Measurements from ENCODE around the gene EPB41L4B.
A peak's percentile ranks its signal among the peaks of the same experiment; 100 is the strongest.
"Not testable (repeated sequence)": the region's sequence is repeated elsewhere in the genome, so short reads cannot be mapped to it uniquely, and the experiment has no call there.

The EPB41L4B gene

DNA sequence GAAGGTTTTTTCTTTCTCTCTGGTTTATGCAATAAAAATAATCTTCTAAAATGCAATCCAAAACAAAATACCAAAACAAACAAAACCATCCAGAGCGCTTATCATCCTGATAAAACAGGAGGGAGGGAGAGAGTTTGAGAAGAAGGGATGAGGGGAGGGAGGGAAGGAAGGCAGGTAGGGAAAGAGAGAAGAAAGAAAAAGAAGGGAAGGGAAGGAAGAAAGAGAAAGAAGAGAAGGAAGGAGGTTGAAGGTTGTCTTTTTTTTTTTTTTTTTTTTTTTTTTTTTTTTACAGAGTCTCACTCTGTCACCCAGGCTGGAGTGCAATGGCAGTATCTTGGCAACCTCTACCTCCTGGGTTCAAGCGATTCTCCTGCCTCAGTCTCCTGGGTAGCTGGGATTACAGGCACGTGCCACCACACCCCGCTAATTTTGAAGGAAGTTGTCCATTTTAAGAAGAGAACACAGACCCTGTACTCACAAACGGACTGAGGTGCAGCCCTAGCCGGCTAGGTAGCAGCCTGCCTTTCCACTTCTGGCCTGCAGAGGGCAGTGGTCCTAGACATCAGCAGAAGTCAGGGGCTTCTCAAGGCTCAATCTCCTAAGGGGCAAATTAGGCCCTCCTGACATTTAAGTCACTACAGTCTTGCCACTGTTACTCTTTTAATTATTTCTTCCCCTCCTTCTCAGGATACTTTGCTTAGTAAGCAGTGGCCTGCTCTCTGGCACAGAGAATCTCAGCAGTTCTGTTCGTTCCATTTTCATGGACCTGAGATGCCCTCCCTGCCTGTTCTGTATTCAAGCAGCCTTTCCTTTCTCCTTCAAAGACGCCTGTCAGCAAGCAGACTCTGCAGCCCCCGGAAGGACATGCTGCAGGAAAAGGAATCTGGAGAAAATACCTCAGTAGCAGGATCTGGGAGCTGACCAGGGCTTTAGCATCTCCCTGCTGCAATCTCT, 76.4 kb downstream of the EPB41L4B start:
- peak; percentile 44 for DNase-seq (ENCODE audit: low read depth)

DNA sequence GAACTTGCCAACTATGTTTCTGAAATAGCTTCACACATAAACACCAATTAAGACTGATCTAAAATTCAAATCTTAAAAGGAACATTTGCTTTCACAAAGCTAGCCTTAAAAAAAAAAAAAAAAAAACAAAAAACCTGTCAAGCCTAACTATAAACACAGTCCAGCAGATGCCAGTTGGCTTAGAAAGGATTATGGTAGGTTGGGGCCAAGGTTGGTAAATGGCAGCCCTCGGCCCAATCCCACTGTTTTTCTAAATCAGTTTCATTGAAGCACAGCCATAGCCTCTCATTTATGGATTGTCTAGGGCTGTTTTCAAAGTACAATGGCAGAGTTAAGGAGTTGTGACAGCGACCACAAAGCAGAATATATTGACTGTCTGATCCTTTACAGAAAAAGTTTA, 78.1 kb downstream of the EPB41L4B start:
- no peak for DNase-seq (ENCODE audit: low read depth)

DNA sequence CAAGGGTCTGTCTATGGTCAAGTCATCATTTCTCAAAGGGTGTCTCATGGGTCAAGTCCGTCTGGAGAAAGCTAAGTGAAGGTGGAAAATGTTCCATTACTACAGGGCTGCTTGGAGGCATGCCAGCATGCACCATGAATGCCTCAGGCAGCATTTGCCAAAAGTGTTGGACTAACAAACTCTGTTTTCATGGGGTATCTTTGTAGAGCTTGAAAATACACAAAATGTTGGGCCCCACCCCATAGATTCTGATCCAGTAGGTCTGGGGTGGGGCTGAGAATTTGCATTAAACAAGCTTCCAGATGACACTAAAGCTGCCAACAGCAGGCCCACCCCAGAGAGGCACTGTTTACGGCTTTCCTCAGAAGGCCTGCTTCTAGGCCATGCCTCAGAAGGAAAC, 78.8 kb downstream of the EPB41L4B start:
- no peak for DNase-seq (ENCODE audit: low read depth)

DNA sequence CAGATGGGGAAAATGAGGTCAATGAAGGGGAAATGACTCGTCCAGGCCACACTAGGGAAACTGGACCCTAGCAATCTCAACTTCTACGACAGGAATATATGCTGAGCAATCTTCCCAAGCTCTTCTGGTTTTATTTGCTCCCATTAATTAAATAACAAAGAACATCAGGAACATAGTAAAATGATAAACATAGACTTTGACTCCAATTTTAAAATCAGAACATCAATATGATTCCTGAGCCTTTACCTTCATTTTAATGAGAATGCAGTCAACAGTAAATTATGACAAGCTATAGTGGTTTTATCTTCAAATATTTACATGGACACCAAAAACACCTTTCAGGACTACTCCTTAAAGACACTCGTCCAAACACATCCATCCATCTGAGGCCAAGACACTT, 79.7 kb downstream of the EPB41L4B start:
- no peak for DNase-seq (ENCODE audit: low read depth)

DNA sequence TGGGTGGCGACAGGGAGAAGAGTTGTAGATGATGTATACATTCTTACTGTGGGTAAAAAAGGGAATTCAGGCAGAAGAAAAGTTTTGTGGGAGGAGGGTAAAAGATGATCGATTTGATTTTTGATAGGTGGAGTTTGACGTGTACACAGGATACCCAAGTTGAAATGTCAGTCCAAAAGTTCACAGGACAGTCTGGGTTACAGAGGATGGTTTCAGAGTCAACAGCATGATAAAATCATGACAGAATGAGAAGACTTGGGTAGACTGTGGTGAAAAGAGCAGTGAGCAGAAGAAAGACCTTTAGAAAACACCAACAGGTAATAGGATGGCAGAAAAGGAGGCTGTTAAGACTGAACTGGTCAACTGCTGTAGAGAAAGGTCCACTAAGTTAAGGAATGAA, 81.6 kb downstream of the EPB41L4B start:
- no peak for DNase-seq (ENCODE audit: low read depth)

DNA sequence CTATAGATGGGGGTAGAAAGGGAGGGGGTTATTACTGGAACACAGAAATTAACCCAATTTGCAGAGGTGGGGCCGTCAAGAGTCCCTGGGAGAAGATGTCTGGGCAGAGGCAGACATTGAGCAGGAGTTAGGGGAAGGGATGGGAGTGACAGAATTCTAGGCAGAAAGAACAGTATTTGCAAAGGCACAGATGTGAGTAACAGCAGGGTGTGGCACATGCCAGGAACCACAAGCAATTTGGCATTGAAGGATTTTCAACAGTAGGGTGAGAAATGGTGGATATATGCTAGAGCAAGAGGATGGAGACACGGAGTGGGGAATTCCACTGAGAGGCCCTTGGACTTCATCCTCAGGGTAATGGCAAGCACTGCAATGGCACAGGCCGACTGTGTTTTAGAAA, 82.2 kb downstream of the EPB41L4B start:
- DNase-seq (ENCODE audit: low read depth) = no peak

DNA sequence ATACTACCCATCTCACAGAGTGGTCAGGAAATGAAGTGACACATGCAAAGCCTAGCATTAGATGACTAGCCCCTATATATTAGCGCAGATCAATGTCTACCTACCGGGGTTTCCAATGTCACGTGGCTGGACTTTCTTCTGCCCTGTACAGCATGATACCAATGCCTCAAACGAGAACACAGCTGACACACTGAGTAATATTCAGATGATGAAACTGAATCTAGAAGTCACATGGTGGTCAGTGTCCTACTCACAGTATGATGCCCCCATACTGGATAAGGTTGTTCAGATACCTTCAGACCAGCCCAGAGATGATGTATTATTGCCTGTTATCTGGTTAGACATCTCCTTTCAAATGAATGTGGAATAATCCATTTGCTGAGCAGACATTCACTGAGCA, 82.7 kb downstream of the EPB41L4B start:
- no peak for DNase-seq (ENCODE audit: low read depth)

DNA sequence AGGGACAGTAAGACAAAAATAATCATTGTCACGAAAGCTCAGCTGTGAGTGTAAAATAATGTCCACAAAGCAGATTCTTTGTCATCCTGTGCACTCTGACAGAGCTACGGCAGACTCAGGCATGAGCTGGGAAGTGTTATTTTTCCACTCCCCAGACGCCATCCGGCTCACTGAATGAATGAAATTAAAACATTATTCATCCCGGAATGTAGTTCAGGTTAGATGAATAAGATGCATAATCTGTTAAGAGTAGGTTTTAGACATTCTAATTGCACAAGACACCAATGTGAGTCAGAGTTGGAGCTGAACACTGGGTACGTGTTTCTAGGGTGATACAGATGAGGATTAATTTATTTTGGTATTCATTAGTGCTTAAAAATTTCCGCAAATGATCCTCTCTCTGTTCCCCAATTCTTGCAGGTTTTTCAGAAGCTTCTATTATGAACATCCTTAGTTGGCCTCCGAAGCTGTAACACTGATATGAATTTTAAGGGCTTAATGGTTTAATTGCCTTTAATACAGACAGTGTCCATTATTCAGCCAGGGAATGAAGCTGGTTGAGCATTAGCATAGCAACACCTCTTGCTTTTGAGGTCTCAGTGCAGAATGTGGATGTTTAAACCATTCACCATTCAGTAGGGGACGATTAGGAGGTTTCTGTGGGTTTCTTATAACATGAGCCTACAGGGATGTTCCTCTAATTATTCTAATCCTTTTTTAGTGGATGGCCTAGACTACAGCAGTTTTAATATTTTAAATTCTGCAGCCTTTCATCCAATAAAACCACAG, 88.2 kb downstream of the EPB41L4B start:
- DNase-seq (ENCODE audit: low read depth) = no peak

DNA sequence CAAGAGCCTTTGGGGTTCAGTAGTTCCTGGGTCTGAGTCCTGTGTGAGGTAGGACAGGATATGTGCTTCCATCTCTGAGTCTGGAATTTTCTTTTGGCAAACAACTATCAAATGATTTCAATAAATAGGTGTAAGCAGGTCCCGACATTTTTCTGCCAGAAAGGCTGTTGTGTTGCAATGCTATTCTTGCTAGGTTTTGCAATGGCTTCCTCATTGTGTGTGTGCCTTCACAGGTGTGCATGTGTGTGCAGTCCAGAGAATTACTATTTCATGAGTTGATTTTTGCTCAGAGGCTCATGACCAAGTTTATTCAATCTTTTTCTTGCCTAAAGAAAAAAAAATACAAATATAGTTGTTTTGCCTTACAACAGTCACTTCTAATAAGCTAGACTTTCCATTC, 89.3 kb downstream of the EPB41L4B start:
- no peak for DNase-seq (ENCODE audit: low read depth)

DNA sequence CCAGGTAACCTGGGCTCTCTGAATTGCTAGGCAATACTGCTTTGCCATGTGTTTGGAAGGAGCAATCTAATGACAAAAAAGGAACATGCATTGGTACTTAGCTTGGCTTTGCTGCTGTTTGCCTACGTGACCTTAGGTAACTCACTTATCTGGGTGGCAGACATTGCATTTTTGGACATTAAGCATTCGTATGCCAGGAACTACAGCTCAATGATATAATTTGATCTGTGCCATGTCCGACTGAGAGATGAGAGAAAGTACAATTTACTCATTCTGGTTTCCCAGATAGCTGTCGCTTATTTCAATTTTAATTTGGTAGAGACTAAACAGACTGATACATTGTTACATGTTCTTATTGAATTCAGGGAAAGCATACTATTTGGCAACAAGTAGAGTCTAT, 90.6 kb downstream of the EPB41L4B start:
- DNase-seq (ENCODE audit: low read depth) = no peak

DNA sequence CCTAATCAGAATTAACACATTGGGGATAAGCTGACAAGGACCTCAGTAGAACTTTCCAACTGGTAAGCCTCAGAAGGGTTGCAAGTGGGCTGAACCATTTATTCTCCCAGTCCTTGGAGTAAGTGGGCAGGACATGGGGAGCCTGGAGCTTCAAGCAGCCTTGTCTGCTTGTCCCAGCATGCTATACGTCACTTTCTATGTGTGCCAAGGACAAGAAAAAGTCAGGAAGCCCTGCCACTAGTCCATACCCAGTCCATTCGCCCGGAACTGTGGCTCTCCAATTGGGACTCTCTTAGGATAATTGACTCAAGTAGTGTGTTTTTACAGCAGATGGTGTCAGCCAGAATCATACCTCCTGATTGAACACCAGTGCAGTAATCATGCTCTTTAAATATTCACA, 91.2 kb downstream of the EPB41L4B start:
- no peak for DNase-seq (ENCODE audit: low read depth)

DNA sequence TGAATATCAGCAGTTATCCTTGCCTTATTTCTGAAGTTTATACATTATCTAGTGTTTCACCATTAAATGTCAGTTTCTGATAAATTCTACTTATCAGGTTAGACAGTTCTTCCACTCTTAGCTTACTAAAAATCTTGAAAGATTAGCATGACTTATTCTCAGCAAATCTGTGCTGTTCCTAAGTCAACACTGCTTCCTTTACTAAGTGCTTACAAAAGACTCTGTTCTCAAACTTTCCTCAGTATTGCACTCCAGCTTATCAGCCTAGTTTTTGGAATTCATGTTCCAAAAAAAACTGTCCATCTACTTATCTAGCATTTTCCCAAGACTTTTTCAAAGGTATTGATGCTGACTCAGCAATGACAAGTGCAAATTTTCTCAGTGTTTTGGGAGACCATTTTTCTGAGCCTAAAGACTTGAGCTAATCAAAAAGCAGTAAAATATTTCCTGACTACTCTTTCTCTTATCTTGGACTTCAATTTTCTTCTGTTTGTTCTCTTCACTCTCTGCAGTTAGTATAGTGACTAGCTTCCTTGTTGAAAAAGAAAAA, 92.7 kb downstream of the EPB41L4B start:
- DNase-seq (ENCODE audit: low read depth) = no peak

DNA sequence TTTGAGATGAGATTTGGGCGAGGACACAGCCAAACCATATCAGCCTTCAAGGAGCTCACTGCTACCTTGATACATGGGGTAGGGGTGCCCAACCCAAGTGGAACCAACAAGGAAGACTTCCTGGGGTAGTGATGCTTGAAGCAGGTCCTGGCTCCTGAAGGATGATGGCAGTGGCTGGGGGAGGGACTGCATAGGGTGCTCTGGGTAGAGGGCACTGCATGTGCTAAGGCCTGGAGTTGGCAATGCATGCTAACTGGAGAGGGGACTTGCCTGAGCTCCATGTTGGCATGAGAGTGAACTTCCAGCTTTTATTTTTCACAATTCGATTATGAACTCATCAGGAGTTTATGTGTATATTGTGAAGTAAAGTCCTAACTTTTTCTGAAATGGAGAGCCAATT, 95.2 kb downstream of the EPB41L4B start:
- DNase-seq (ENCODE audit: low read depth) = no peak

DNA sequence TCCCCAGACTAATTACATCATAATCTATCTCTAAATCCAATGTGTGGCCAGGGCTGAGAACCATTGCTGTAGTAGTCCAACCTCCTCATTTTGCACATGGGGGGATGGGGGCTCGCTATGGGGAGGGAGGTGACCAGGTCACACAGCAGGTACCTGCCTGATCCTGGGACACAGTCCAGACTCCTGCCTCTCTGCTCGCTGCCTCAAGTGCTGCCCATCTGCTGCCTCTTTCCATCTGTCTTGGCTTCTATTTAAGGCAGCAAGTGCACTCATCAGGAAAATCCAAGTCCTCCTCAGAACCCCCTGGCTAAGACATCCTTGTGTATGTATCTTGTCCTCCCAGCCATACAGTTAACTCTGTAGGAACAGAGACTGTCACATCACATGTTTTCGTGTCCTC, 96.1 kb downstream of the EPB41L4B start:
- DNase-seq (ENCODE audit: low read depth) = no peak

DNA sequence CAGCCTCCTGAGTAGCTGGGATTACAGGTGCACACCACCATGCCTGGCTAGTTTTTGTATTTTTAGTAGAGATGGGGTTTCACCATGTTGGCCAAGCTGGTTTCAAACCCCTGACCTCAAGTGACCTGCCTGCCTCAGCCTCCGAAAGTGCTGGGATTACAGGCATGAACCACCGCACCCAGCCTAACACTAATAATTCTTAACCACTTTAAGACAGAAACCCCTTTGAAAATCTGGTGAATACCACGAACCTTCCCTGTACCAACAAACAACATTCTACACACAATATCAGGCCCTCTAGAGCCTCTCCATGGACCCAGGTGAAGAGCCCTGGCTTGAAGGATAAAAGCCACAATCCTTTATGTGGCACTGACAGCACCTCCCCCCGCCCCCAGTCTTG, 102.6 kb downstream of the EPB41L4B start:
- DNase-seq (ENCODE audit: low read depth) = not testable (repeated sequence)

DNA sequence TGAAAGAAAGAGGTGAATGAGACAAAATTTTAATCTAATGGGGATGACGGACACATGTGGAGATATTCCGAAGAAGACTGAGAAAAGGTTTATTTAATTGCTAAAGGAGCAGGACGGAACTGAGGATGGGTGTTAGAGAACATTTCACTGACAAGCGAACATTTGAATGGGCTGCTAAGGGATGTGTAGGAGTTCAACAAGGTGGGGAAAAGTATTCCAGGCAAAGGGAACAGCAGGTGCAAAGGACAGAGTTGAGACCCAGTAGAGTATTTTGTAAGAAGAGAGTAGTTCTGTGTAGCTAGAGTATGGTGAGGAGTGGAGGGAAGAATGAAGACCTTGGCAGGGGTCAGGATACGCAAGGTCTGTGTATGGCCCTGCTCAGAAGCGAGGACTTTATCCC, 106.4 kb downstream of the EPB41L4B start:
- DNase-seq (ENCODE audit: low read depth) = no peak

DNA sequence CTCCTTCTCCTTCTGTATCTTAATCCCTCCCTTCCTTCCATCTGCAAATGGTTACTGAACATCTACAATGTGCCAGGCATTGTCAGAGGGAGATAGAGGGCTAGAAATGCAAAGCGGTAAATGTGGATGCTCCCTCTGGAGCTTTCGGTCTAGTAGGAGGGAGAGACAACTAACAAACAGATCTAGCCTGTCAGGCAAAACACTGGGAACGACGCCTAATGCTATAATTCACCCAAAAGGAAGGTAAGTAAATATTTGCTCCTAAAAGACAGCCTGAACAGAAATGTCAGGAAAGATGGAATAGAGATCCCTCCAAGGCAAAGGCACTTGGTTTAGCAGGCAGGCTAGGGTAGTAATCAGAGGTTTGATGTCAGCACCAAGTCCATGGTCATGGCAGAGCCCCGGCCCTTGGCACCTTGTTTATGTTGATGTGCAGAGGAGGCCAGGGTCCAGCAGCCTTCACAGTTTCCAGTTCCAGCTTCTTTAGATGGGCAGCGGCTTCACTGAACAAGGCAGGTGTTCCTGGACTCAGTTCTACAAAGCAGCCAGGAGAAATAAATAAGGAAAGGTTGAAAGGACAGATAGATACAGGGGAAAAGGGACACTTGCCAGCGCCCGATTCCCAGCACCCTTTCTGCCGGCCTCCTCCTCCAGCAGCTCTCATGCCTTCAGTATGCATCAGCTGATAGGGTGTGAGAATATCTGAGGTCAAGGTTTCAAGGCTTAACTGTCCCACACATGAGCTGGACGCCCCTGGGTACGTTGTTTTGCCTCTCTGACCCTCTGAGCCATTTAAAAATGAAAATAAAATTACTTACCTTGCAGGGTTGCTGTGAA, 107.4 kb downstream of the EPB41L4B start:
- no peak for DNase-seq (ENCODE audit: low read depth)

DNA sequence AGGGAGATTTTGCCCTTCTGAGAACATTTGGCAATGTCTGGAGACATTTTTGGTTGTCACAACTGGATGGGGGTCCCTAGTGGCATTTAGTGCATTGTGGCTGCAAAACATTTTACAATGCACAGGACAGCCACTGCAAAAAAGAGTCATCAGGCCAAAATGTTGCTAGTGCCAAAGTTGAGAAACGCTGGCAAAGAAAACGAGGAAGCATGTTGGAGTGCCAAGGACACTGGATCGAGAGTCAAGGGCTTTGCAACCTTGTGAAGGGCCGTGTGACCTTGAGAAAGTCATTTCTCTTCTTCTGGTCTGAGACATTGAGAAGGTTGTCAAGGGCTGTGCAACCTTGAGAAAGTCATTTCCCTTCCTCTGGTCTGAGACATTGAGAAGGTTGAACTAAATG, 108.1 kb downstream of the EPB41L4B start:
- no peak for DNase-seq (ENCODE audit: low read depth)

DNA sequence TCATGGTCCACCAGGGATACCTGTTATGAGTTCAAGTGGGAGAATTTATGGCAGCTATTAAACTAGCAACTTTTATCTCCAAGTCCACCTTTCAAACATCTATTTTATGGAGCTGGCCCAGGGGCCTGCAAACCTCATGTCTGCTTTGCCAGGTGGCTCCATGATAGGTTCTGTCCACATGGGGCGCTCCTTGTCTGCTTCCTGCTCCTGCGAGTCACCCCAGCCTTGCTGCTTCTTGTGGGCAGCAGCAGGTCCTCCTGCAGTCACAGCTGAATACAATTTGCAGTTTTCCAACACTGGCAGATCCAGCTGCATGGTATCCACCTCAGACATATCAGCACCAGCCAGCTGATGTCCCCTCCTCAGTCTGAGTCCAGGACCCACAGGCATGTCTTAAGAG, 114.2 kb downstream of the EPB41L4B start:
- no peak for DNase-seq (ENCODE audit: low read depth)

DNA sequence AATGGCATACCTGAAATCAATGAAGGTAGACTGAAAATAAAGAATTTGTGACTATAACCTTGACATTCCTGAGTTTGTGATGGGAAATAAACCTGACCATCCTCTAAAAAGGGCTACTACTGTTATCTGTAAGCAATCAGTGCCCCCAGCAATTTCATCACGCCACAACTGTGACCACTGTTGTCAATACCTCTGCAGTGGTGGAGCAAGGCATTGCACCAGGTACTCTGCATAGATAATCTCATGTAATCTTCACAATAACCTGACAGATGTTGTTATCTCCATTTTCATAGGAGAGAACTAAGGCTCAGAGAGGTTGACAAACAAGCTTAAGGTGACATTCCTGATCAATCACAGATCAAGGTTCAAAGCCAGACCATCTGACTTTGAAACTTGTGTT, 115.3 kb downstream of the EPB41L4B start:
- no peak for DNase-seq (ENCODE audit: low read depth)

DNA sequence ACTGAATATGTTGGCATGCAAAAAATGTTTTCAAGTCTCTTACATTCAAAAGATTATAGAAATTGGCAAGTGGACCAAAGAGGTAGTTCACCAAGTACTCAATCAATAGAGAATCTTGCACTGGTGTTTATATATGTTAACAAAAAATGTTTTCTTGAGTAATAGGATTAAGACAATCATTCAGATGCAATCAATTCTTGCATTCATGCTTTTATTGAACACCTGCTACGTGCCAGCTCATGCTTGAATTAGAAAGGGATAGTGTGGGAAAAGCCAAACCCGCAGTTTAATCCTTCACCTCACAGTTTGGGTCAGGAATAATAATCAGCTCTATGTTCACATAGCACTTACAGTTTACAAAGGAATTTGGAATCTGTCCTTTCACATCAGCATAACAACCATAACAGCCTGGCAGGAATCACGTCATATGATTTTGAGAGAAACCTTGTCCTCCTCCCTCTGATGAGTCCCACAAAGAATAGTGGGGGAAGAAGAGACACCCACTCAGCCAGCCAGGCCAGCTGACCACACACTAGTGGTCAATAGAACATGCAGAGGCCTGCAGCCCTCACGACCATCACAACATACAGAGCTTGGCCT, 117.0 kb downstream of the EPB41L4B start:
- no peak for DNase-seq (ENCODE audit: low read depth)

DNA sequence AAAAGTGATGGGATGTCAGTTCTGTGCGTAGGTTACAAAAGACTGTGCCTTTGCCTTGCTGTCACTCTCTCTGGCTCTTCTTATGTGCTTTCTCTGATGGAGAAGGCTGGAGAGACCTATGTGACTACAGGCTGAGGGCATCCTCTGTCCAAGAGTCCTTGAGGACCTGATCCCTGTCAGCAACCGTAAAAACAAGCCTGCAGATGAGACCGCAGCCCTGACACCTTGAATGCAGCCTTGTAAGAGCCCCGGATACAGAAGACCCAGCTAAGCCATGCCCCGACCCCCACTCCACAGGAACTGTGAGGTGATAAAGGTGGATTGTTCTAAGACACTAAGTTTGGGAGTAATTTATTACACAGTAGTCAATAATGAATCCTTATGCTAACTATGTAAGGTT, 121.2 kb downstream of the EPB41L4B start:
- no peak for DNase-seq (ENCODE audit: low read depth)

Measured in stimulated activated CD8-positive, alpha-beta memory T cell treated with anti-CD3 and anti-CD28 coated beads, Interleukin-4, amount 100 ng/mL, for 24 hours (primary cell).